Measurements from ENCODE around the gene WDR44. TPM values are rescaled to one million over a fixed set of nuclear protein-coding genes. Genes with fewer than 3 reads are reported as not detected.
A peak's percentile ranks its signal among the peaks of the same experiment; 100 is the strongest.
"Not testable (repeated sequence)": the region's sequence is repeated elsewhere in the genome, so short reads cannot be mapped to it uniquely, and the experiment has no call there.

Gene WDR44, protein sequence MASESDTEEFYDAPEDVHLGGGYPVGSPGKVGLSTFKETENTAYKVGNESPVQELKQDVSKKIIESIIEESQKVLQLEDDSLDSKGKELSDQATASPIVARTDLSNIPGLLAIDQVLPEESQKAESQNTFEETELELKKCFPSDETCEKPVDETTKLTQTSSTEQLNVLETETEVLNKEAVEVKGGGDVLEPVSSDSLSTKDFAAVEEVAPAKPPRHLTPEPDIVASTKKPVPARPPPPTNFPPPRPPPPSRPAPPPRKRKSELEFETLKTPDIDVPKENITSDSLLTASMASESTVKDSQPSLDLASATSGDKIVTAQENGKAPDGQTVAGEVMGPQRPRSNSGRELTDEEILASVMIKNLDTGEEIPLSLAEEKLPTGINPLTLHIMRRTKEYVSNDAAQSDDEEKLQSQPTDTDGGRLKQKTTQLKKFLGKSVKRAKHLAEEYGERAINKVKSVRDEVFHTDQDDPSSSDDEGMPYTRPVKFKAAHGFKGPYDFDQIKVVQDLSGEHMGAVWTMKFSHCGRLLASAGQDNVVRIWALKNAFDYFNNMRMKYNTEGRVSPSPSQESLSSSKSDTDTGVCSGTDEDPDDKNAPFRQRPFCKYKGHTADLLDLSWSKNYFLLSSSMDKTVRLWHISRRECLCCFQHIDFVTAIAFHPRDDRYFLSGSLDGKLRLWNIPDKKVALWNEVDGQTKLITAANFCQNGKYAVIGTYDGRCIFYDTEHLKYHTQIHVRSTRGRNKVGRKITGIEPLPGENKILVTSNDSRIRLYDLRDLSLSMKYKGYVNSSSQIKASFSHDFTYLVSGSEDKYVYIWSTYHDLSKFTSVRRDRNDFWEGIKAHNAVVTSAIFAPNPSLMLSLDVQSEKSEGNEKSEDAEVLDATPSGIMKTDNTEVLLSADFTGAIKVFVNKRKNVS
- total RNA-seq (10 to 100 TPM; 17.0 to 23.2 (median 20.2) TPM), polyA plus RNA-seq (1 to 10 TPM; 3.0 to 7.2 (median 3.5) TPM)

DNA sequence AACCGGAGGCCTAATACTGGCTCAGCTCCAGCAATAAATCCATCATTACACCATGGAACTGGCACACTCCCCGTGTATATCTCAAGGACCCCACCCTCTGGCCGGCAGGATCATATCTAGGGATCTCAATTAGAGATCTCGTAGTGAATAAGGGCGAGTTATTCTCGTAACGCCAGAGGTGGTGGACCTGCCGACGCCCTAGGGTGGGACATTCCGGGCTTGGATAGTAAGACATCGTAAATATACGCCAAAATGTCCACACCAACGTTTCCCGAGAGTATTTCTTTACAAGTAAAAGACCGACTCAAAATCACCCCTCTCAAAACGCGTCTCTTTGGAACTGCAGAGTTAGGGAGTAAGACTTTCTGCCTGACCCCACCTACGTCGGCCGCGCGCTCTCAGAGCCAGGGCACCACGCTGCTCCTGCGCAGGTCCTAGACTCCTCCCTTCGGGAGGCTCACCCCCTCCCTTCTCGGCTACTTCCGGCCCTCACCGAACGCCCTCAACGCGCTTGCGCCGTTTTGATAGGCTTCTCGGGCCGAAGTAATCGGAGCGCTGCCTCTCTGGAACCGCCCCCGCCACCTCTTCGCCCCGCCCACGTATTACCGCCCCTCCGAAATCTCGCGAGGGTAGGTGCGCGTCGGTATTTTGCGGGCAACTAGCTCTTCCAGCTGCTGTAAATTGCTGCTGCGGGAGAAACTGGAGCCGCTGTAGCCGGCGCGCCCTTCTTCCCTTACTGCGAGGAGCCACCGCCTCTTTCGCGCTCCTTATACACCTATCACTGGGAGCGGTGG, at the start of gene WDR44:
TSS of gene WDR44 (plus strand) at position 643 of the 794 bp plus-strand sequence. CDS start 398 bp downstream, outside the sequence.
- no peaks in the 10 kb centered on the region for H3K36me3 ChIP-seq
- peak within 1 kb of the TSS; percentile 92 to 95 (median 92) for H3K27ac ChIP-seq
- H3K4me1 ChIP-seq = peaks cover 0 to 17% (median 11%) of the 10 kb centered on the region in 4 donors
- DNase-seq = peak; percentile 98
- H3K4me3 ChIP-seq = peak within 1 kb of the TSS; percentile 53 to 75 (median 69)
- intact Hi-C loops (cut with DNase I) = loop anchor here (5.0 to 10.0 kb wide), 3 partner anchors 152 to 889 kb away; partner anchors contain the start of genes DOCK11, KLHL13 and PGRMC1
- TF ChIP-seq POLR2A (IDR thresholded peaks at IDR 0.05) (peak; percentile 40), EP300 (IDR thresholded peaks at IDR 0.05) (peak in 1 of 4 donors; percentile 19), CTCF (IDR thresholded peaks at IDR 0.05) (no peak), POLR2AphosphoS5 (IDR thresholded peaks at IDR 0.05) (peak; percentile 77 to 92 (median 86))
- no peaks in the 10 kb centered on the region for H3K9me3 ChIP-seq
- 0% methylated on average over 60 of the region's 60 CpGs for WGBS, 2 donors
- no peaks in the 10 kb centered on the region for H3K27me3 ChIP-seq

DNA sequence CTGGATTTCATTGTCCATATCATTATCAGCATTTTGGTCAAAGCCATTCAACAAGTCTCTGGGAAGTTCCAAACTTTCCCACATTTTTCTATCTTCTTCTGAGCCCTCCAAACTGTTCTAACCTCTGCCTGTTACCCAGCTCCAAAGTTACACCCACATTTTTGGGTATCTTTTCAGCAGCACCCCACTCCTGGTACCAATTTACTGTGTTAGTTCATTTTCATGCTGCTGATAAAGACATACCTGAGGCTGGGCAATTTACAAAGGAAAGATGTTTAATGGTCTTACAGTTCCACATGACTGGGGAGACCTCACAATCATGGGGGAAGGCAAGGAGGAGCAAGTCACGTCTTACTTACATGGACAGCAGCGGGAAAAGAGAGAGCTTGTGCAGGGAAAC, 40.1 kb upstream of the WDR44 start:
- H3K27me3 ChIP-seq; H3K4me3 ChIP-seq; H3K4me1 ChIP-seq; H3K36me3 ChIP-seq; H3K27ac ChIP-seq; DNase-seq; intact Hi-C loops (cut with DNase I): not testable (repeated sequence)
- peaks cover 0 to 11% (median 0%) of the 10 kb centered on the region in 4 donors for H3K9me3 ChIP-seq
- 90% methylated on average over 2 of the region's 2 CpGs for WGBS, 2 donors

DNA sequence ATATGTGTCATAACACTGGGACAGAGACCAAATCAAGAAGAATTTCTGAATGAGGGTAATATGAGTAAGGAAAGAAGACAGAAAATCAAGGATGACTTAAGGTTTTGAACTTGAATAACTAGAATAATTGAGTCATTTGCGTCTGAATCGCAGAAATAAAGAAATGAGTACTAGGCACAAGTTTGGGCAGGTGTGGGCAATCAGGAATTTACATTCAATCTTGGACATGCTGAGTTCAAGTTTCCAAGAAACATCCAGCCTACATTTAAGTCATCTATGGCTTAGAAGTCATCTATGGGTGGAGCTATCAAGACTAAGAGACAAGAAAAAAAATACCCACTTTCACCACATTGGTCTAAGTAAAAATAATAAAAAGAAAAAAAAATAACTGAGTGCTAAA, 30.4 kb upstream of the WDR44 start:
- Histone ChIP-seq H3K27me3 (no peaks in the 10 kb centered on the region), H3K9me3 (no peaks in the 10 kb centered on the region), H3K36me3 (no peaks in the 10 kb centered on the region), H3K27ac (no peak overlapping the region), H3K4me1 (no peaks in the 10 kb centered on the region), H3K4me3 (no peak overlapping the region)
- no peak for DNase-seq
- intact Hi-C loops (cut with DNase I) = no loop called here
- TF ChIP-seq EP300 (IDR thresholded peaks at IDR 0.05) (no peak), CTCF (IDR thresholded peaks at IDR 0.05) (no peak), POLR2AphosphoS5 (IDR thresholded peaks at IDR 0.05) (no peak), POLR2A (IDR thresholded peaks at IDR 0.05) (no peak)
- 94 to 95% methylated on average over 2 of the region's 2 CpGs for WGBS, 2 donors

- intact Hi-C loops (cut with DNase I) = no loop called here
- WGBS, 2 donors = 74 to 89% methylated on average over 4 of the region's 4 CpGs
- no peak for TF ChIP-seq CTCF (IDR thresholded peaks at IDR 0.05)
- TF ChIP-seq EP300 (IDR thresholded peaks at IDR 0.05) = no peak
- TF ChIP-seq POLR2A (IDR thresholded peaks at IDR 0.05) = no peak
- no peak for TF ChIP-seq POLR2AphosphoS5 (IDR thresholded peaks at IDR 0.05)
These were observed 21.3 kb upstream of the WDR44 start for GRCh38 chrX:118324588-118324987.

More at GRCh38 chrX:118324588-118324987, 21.3 kb upstream of the WDR44 start:
- DNase-seq = no peak
- Histone ChIP-seq H3K9me3 (no peaks in the 10 kb centered on the region), H3K4me1 (no peaks in the 10 kb centered on the region), H3K27ac (no peak overlapping the region), H3K27me3 (no peaks in the 10 kb centered on the region), H3K4me3 (no peak overlapping the region), H3K36me3 (no peaks in the 10 kb centered on the region)
